ENCODE data around the gene LRPAP1.
"Not testable (repeated sequence)": the region's sequence is repeated elsewhere in the genome, so short reads cannot be mapped to it uniquely, and the experiment has no call there.

GRCh38 chr4:3578527-3579144 is 46.4 kb upstream of the LRPAP1 start:
- not testable (repeated sequence) for TF ChIP-seq HDAC2 (IDR thresholded peaks at IDR 0.05); CTCF (IDR thresholded peaks at IDR 0.05); NR3C1 (IDR thresholded peaks at IDR 0.05); REST (IDR thresholded peaks at IDR 0.05); BHLHE40 (IDR thresholded peaks at IDR 0.05; ENCODE audit: low read depth, low read length); HMGXB4 (CRISPR knock-in tag; IDR thresholded peaks at IDR 0.05; ENCODE audit: borderline replicate concordance); JUNB (IDR thresholded peaks at IDR 0.05)
